GM12878 (cell line): ENCODE measurements around the gene SSNA1. TPM values are rescaled to one million over a fixed set of nuclear protein-coding genes. Genes with fewer than 3 reads are reported as not detected.
A peak's percentile ranks its signal among the peaks of the same experiment; 100 is the strongest.

Experiments used
- ATAC-seq: fragments of 200-7000 bp; cut with Tn5 transposase; 3 replicates; pipeline ENCODE4 v1.9.1; 2020; ENCODE audit warnings: mild to moderate bottlenecking, moderate library complexity
- BruUV-seq: library from RNA; stranded (reverse); fragments of 400-500 nt; replicated peaks from 2 replicates; lab custom pipeline; 2021; lab: Mats Ljungman, UMichigan
- CTCF ChIA-PET: fragments of 300-600 bp; sonication (Branson Sonifier 250); formaldehyde crosslinking; extraction: SDS; loops from one replicate; lab custom pipeline; 2021; ENCODE audit warnings: inconsistent platforms; lab: Yijun Ruan, JAX
- POLR2A ChIA-PET: fragments of 350-600 bp; formaldehyde crosslinking; extraction: SDS; loops from one replicate; lab custom pipeline; 2021; ENCODE audit warnings: inconsistent platforms; lab: Charles Lee
- RAD21 ChIA-PET: fragments of 300-600 bp; sonication (Branson Sonifier 250); formaldehyde crosslinking; loops from one replicate; lab custom pipeline; 2023; ENCODE audit warnings: antibody characterized with exemption; ENCODE audit not compliant: unreplicated experiment; lab: Charles Lee
- SMC1A ChIA-PET: fragments of 300-600 bp; sonication (Branson Sonifier 250); formaldehyde crosslinking; loops from one replicate; lab custom pipeline; 2023; ENCODE audit not compliant: unreplicated experiment, uncharacterized antibody; lab: Charles Lee
- DNase-seq: peaks from one replicate; pipeline ENCODE4 v3.0.0-alpha.2; 2011; ENCODE audit warnings: low read depth, low spot score
- FAIRE-seq: peaks from 3 replicates; lab custom pipeline; 2011; peaks lifted over from hg19 to GRCh38; lab: Jason Lieb, UNC
- H2AFZ ChIP-seq: 2 replicates; pipeline ENCODE4 v1.6.0; 2011; ENCODE audit warnings: low read depth, low read length, control low read depth; ENCODE audit not compliant: control insufficient read depth
- H3K27ac ChIP-seq: 2 replicates; pipeline ENCODE4 v1.5.1; 2011; ENCODE audit warnings: control low read depth; ENCODE audit not compliant: control insufficient read depth, insufficient read depth
- H3K27me3 ChIP-seq, 2 experiments: replicated peaks in 1 of 2; 2 replicates each; pipeline versions ENCODE4 v1.6.0 to v1.6.1; 2011; ENCODE audit warnings: low read length in 1 of 2; ENCODE audit not compliant: control insufficient read depth in 2 of 2, insufficient read depth in 2 of 2
- H3K36me3 ChIP-seq, 2 experiments: 2 replicates each; pipeline ENCODE4 v1.5.1; 2011; ENCODE audit warnings: low read length in 1 of 2; ENCODE audit not compliant: control insufficient read depth in 2 of 2, insufficient read depth in 2 of 2
- H3K4me1 ChIP-seq: 2 replicates; pipeline ENCODE4 v1.6.1; 2011; ENCODE audit warnings: mild to moderate bottlenecking, low read length, moderate library complexity, mixed read lengths; ENCODE audit not compliant: control insufficient read depth, insufficient read depth
- H3K4me2 ChIP-seq: 2 replicates; pipeline ENCODE4 v1.6.0; 2011; ENCODE audit warnings: control low read depth; ENCODE audit not compliant: control insufficient read depth, insufficient read depth
- H3K4me3 ChIP-seq: fragments of 200-600 bp; sonication (generic); 2 replicates; pipeline ENCODE4 v1.5.1; 2016
- H3K79me2 ChIP-seq: 2 replicates; pipeline ENCODE4 v1.6.0; 2011; ENCODE audit warnings: low read length; ENCODE audit not compliant: control insufficient read depth, insufficient read depth
- H3K9ac ChIP-seq: 2 replicates; pipeline ENCODE4 v1.8.0; 2011; ENCODE audit warnings: low read length, control low read depth, mixed read lengths; ENCODE audit not compliant: control insufficient read depth, insufficient read depth
- H3K9me3 ChIP-seq: replicated peaks from 3 replicates; pipeline ENCODE4 v1.5.1; 2011; ENCODE audit warnings: mild to moderate bottlenecking, low read length; ENCODE audit not compliant: control insufficient read depth, insufficient read depth
- H4K20me1 ChIP-seq: 2 replicates; pipeline ENCODE4 v1.6.0; 2011; ENCODE audit not compliant: control insufficient read depth, insufficient read depth
- CBX3 ChIP-seq: fragments of 200-600 bp; sonication (generic); IDR thresholded peaks from 2 replicates; pipeline ENCODE4 v1.6.1; 2016; ENCODE audit warnings: low read depth, borderline replicate concordance
- ETV6 ChIP-seq, 2 experiments: fragments of 450-650 bp in 1 of 2; IDR thresholded peaks in 1 of 2; conservative IDR thresholded peaks in 1 of 2; 2 replicates each; pipeline ENCODE4 v1.6.1; 2014; ENCODE audit warnings: antibody characterized with exemption in 1 of 2, borderline replicate concordance in 1 of 2, low read depth in 1 of 2, mild to moderate bottlenecking in 1 of 2, moderate library complexity in 1 of 2
- IRF3 ChIP-seq: fragments of 450-650 bp; IDR thresholded peaks from 2 replicates; pipeline ENCODE4 v1.6.1; 2014; ENCODE audit warnings: mild to moderate bottlenecking
- NFYB ChIP-seq: IDR thresholded peaks from 2 replicates; pipeline ENCODE4 v1.6.1; 2011; ENCODE audit warnings: low read depth, mild to moderate bottlenecking, low read length, improper control_type of control experiment, moderate library complexity; ENCODE audit not compliant: insufficient read depth
- PAX5 ChIP-seq: IDR thresholded peaks from 2 replicates; pipeline ENCODE4 v1.6.1; 2011; ENCODE audit warnings: low read depth, low read length, borderline replicate concordance
- SMAD5 ChIP-seq: IDR thresholded peaks from 2 replicates; pipeline ENCODE4 v1.6.1; 2016; ENCODE audit warnings: antibody characterized with exemption, low read depth
- STAT1 ChIP-seq: fragments of 450-650 bp; conservative IDR thresholded peaks from 2 replicates; pipeline ENCODE4 v1.6.1; 2014; ENCODE audit warnings: antibody characterized with exemption, mild to moderate bottlenecking
- TCF12 ChIP-seq: IDR thresholded peaks from 2 replicates; pipeline ENCODE4 v1.6.1; 2011; ENCODE audit warnings: low read depth, mild to moderate bottlenecking, low read length
- WGBS: methylation state at CpG from one replicate; pipeline ENCODE4 v1.1.6; 2016; ENCODE audit warnings: low lambda C conversion rate; ENCODE audit not compliant: insufficient replicate concordance, insufficient coverage; ENCODE audit errors: missing lambda C conversion rate; 5-methylcytosine and 5-hydroxymethylcytosine counted together
- in situ Hi-C: fragments of 300-500 bp; cut with MboI; formaldehyde crosslinking; loops from 9 replicates; pipeline ENCODE4 v1.14.3; 2018; ENCODE audit warnings: mixed read lengths
- intact Hi-C: fragments of 100-400 bp; cut with micrococcal nuclease; formaldehyde crosslinking; loops from one replicate; pipeline ENCODE4 v1.14.2; 2022; ENCODE audit not compliant: unreplicated experiment
- polyA plus RNA-seq, 11 experiments: library from polyadenylated mRNA; depleted of rRNA in 4 of 11; unstranded in 6 of 11; stranded (reverse) in 5 of 11; fragments of >200 nt; fragmentation: Nextera tagmentation in 4 of 11; fragmentation: Illumina TruSeq in 1 of 11; extraction: Ambion mirVana in 4 of 11; extraction: Trizol in 1 of 11; gene quantifications; 1 replicate in 1 of 11; 2 replicates in 10 of 11; pipeline versions ENCODE4 v1.2.1 to v1.2.3, GENCODE V29; 2011 to 2016; ENCODE audit warnings: inconsistent platforms in 2 of 11, missing spikeins in 2 of 11, low read depth in 1 of 11
- total RNA-seq, 4 experiments: library from RNA; depleted of rRNA in 3 of 4; stranded (reverse); fragments of >200 nt in 3 of 4; fragmentation: Illumina TruSeq in 1 of 4; extraction: Trizol in 1 of 4; gene quantifications; 2 replicates each; pipeline versions ENCODE4 v1.2.1 to v1.2.3, GENCODE V29; 2013 to 2021
- TF ChIP-seq, protein P1 (sequence below): IDR thresholded peaks from 2 replicates; pipeline ENCODE4 v1.6.1; 2012; ENCODE audit warnings: improper control_type of control experiment, low read depth, low read length; ENCODE audit not compliant: insufficient replicate concordance

Gene SSNA1
- total and polyA plus RNA-seq, 10 of the 15 experiments (the other 5 are each of a cell fraction or from before 2014, with no cell fraction given) = 0.63 to 139 (median 78.0) TPM

DNA sequence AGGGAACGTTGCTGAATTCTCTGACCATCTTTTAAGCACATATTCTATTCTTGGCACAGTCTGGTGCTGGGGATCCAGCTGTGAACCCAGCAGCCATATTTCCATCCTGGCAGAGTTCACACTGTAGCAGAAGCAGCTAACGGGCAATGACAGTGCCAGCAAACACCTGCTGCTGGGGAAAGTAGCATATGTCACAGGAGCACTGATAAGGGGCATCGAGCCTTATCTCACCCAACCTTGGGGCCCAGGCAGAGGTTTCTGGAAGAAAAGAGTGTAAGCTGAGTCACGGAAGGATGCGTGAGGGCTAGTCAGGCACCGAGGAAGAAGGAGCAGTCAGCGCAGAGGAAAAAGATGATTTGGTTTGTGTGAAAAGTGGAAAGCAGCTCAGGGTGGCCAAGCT, 18.1 kb downstream of the SSNA1 start:
- TSS peak; percentile 78 for BruUV-seq
- H3K79me2 ChIP-seq = peaks cover 43% of the 10 kb centered on the region

More for the DNA sequence above, 18.1 kb downstream of the SSNA1 start:
- WGBS = 62% methylated on average over 7 of the region's 7 CpGs
- Histone ChIP-seq H3K4me3 (peak overlapping the region; percentile 95), H3K9me3 (no peaks in the 10 kb centered on the region), H3K4me1 (peaks cover 34% of the 10 kb centered on the region), H4K20me1 (no peaks in the 10 kb centered on the region), H3K36me3 (peaks cover 0 to 4% of the 10 kb centered on the region in 2 experiments; a peak in 1 of 4 replicates), H3K9ac (peak overlapping the region; percentile 98), H2AFZ (no peak overlapping the region), H3K4me2 (peak overlapping the region; percentile 93), H3K27ac (no peak overlapping the region), H3K27me3 (no peaks in the 10 kb centered on the region)
- TF ChIP-seq NFYB (no peak), IRF3 (no peak), PAX5 (no peak), TCF12 (no peak), STAT1 (no peak), CBX3 (no peak), ETV6 (conservative IDR thresholded peaks at IDR 0.05 in 1 of 2, IDR thresholded peaks at IDR 0.05 in 1 of 2; ENCODE audit: borderline replicate concordance in 1 of 2, low read depth in 1 of 2) (no peak), SMAD5 (no peak)
- TF ChIP-seq, protein P1, sequence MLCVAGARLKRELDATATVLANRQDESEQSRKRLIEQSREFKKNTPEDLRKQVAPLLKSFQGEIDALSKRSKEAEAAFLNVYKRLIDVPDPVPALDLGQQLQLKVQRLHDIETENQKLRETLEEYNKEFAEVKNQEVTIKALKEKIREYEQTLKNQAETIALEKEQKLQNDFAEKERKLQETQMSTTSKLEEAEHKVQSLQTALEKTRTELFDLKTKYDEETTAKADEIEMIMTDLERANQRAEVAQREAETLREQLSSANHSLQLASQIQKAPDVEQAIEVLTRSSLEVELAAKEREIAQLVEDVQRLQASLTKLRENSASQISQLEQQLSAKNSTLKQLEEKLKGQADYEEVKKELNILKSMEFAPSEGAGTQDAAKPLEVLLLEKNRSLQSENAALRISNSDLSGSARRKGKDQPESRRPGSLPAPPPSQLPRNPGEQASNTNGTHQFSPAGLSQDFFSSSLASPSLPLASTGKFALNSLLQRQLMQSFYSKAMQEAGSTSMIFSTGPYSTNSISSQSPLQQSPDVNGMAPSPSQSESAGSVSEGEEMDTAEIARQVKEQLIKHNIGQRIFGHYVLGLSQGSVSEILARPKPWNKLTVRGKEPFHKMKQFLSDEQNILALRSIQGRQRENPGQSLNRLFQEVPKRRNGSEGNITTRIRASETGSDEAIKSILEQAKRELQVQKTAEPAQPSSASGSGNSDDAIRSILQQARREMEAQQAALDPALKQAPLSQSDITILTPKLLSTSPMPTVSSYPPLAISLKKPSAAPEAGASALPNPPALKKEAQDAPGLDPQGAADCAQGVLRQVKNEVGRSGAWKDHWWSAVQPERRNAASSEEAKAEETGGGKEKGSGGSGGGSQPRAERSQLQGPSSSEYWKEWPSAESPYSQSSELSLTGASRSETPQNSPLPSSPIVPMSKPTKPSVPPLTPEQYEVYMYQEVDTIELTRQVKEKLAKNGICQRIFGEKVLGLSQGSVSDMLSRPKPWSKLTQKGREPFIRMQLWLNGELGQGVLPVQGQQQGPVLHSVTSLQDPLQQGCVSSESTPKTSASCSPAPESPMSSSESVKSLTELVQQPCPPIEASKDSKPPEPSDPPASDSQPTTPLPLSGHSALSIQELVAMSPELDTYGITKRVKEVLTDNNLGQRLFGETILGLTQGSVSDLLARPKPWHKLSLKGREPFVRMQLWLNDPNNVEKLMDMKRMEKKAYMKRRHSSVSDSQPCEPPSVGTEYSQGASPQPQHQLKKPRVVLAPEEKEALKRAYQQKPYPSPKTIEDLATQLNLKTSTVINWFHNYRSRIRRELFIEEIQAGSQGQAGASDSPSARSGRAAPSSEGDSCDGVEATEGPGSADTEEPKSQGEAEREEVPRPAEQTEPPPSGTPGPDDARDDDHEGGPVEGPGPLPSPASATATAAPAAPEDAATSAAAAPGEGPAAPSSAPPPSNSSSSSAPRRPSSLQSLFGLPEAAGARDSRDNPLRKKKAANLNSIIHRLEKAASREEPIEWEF = no peak
- RAD21 ChIA-PET = no interaction called here
- SMC1A ChIA-PET = interaction anchor here (0.6 kb wide), 1 partner anchor 90 kb away, joined by 3 read pairs; no protein-coding TSS in a partner anchor
- CTCF ChIA-PET = interaction anchor here (1.1 to 2.2 kb wide), 3 partner anchors 16 to 30 kb away, joined by 4 to 7 read pairs (median 5); partner anchors contain the start of genes ANAPC2 and SSNA1
- in situ Hi-C loops = no loop called here
- DNase-seq (no peak), ATAC-seq (no peak), FAIRE-seq (no peak)
- intact Hi-C loops = no loop called here
- POLR2A ChIA-PET = interaction anchor here (0.6 to 8.0 kb wide), 5 partner anchors 16 to 139 kb away, joined by 3 to 68 read pairs (median 4); partner anchors contain the start of genes CYSRT1 and RNF208
